Breast epithelium (tissue), 3 donors: ENCODE results near the gene TMEM107.

Experiments
- CTCF ChIP-seq, 3 donors: fragments of 450-650 bp; IDR thresholded peaks; one replicate each; pipeline ENCODE4 v1.5.1; 2016 to 2017; ENCODE audit warnings: antibody characterized with exemption in 3 of 3, mild to moderate bottlenecking in 3 of 3, moderate library complexity in 3 of 3
- POLR2A ChIP-seq: fragments of 450-650 bp; IDR thresholded peaks from one replicate; pipeline ENCODE4 v1.6.1; 2016; ENCODE audit warnings: antibody characterized with exemption, mild to moderate bottlenecking, moderate library complexity

- TF ChIP-seq CTCF (IDR thresholded peaks at IDR 0.05) (peak; percentile 85 to 99 (median 93)), POLR2A (peak; percentile 54)
Observed at GRCh38 chr17:8138672-8139371, 37.4 kb downstream of the TMEM107 start.
